Kidney glomerular epithelial cell (primary cell): Measurements from ENCODE around the gene SF3B3.

ENCODE experiments used
- DNase-seq: peaks from one replicate; lab custom pipeline; 2025; lab: John Stamatoyannopoulos, UW

Gene SF3B3

GRCh38 chr16:70523743-70524398 lies at the start of gene SF3B3:
Gene SF3B3 (plus strand): TSS chr16:70523816. CDS start chr16:70526657, 2,841 bp downstream.
- DNase-seq, result peak; percentile 43

- DNase-seq, result no peak
Measured at GRCh38 chr16:70474320-70475053, 49.1 kb upstream of the SF3B3 start.

- no peak for DNase-seq
Measured at GRCh38 chr16:70475054-70475871, 48.4 kb upstream of the SF3B3 start.

- DNase-seq, result peak; percentile 76
Measured at GRCh38 chr16:70476272-70477020, 47.2 kb upstream of the SF3B3 start.

GRCh38 chr16:70478169-70478568 lies 45.4 kb upstream of the SF3B3 start:
- no peak for DNase-seq

GRCh38 chr16:70478912-70479341 lies 44.7 kb upstream of the SF3B3 start:
- DNase-seq, result no peak

GRCh38 chr16:70480127-70481105 lies 43.2 kb upstream of the SF3B3 start:
- DNase-seq, result no peak

- peak; percentile 34 for DNase-seq
Measured at GRCh38 chr16:70481929-70482536, 41.6 kb upstream of the SF3B3 start.

GRCh38 chr16:70482624-70483023 lies 41.0 kb upstream of the SF3B3 start:
- DNase-seq, result no peak

- DNase-seq, result no peak
Measured at GRCh38 chr16:70483426-70483825, 40.2 kb upstream of the SF3B3 start.

GRCh38 chr16:70484867-70485266 lies 38.7 kb upstream of the SF3B3 start:
- DNase-seq, result no peak

- no peak for DNase-seq
Measured at GRCh38 chr16:70490261-70490660, 33.4 kb upstream of the SF3B3 start.

- DNase-seq, result no peak
Measured at GRCh38 chr16:70493802-70494201, 29.8 kb upstream of the SF3B3 start.

GRCh38 chr16:70494202-70494770 lies 29.3 kb upstream of the SF3B3 start:
- no peak for DNase-seq

GRCh38 chr16:70494777-70495176 lies 28.8 kb upstream of the SF3B3 start:
- DNase-seq, result no peak

GRCh38 chr16:70495425-70496182 lies 28.0 kb upstream of the SF3B3 start:
- no peak for DNase-seq

GRCh38 chr16:70496513-70496912 lies 27.1 kb upstream of the SF3B3 start:
- DNase-seq, result no peak

- DNase-seq, result peak; percentile 8
Measured at GRCh38 chr16:70508752-70509151, 14.9 kb upstream of the SF3B3 start.

- no peak for DNase-seq
Measured at GRCh38 chr16:70510216-70510615, 13.4 kb upstream of the SF3B3 start.
